Endothelial cell of umbilical vein (primary cell): Measurements from ENCODE around the gene ACO2. TPM values are rescaled to one million over a fixed set of nuclear protein-coding genes. Genes with fewer than 3 reads are reported as not detected.

ENCODE experiments used
- BruUV-seq: library from RNA; stranded (reverse); fragments of 400-500 nt; replicated peaks from 2 replicates; lab custom pipeline; 2021; lab: Mats Ljungman, UMichigan
- CTCF ChIA-PET: fragments of 300-600, 350-600 bp; sonication (Branson Sonifier 250); formaldehyde crosslinking; loops from one replicate; lab custom pipeline; 2021; ENCODE audit warnings: antibody characterized with exemption, inconsistent platforms; lab: Charles Lee
- POLR2A ChIA-PET: fragments of 300-600, 350-600 bp; sonication (Branson Sonifier 250); formaldehyde crosslinking; loops from one replicate; lab custom pipeline; 2021; ENCODE audit warnings: antibody characterized with exemption, inconsistent platforms; lab: Charles Lee
- DNase-seq: peaks from one replicate; pipeline ENCODE4 v3.0.0-alpha.2; 2011; ENCODE audit warnings: low read depth, low spot score
- FAIRE-seq: peaks from 2 replicates; lab custom pipeline; 2011; peaks lifted over from hg19 to GRCh38; lab: Jason Lieb, UNC
- H2AFZ ChIP-seq: 2 replicates; pipeline ENCODE4 v1.6.0; 2012; ENCODE audit warnings: low read depth, low read length, control low read depth, inconsistent platforms
- H3K27ac ChIP-seq: 2 replicates; pipeline ENCODE4 v1.5.1; 2011; ENCODE audit warnings: low read depth, mild to moderate bottlenecking, control low read depth, low read length, moderate library complexity; ENCODE audit not compliant: insufficient read depth
- H3K27me3 ChIP-seq, 2 experiments: 2 replicates each; pipeline versions ENCODE4 v1.6.0 to v1.6.1; 2011; ENCODE audit warnings: low read length in 2 of 2, mixed read lengths in 1 of 2; ENCODE audit not compliant: control insufficient read depth in 2 of 2, insufficient read depth in 2 of 2
- H3K36me3 ChIP-seq, 2 experiments: 2 replicates in 1 of 2; 3 replicates in 1 of 2; pipeline ENCODE4 v1.5.1; 2011; ENCODE audit warnings: low read length in 2 of 2, mild to moderate bottlenecking in 1 of 2, moderate library complexity in 1 of 2; ENCODE audit not compliant: control insufficient read depth in 2 of 2, insufficient read depth in 2 of 2; ENCODE audit errors: extremely low read depth in 1 of 2
- H3K4me1 ChIP-seq: 3 replicates; pipeline ENCODE4 v1.5.1; 2011; ENCODE audit warnings: mild to moderate bottlenecking, low read length; ENCODE audit not compliant: control insufficient read depth, insufficient read depth; ENCODE audit errors: extremely low read depth
- H3K4me2 ChIP-seq: 2 replicates; pipeline ENCODE4 v1.6.1; 2011; ENCODE audit warnings: low read length, control low read depth, mixed read lengths; ENCODE audit not compliant: insufficient read depth
- H3K4me3 ChIP-seq, 3 experiments: fragments of 200-600 bp in 1 of 3; sonication (generic), shearing (Covaris generic) in 1 of 3; replicated peaks in 1 of 3; 2 replicates each; pipeline ENCODE4 v1.5.1; 2011 to 2016; ENCODE audit warnings: control low read depth in 3 of 3, low read length in 3 of 3, mild to moderate bottlenecking in 2 of 3, inconsistent platforms in 1 of 3, low read depth in 1 of 3, moderate library complexity in 1 of 3; ENCODE audit not compliant: insufficient read depth in 1 of 3
- H3K79me2 ChIP-seq: 2 replicates; pipeline ENCODE4 v1.6.0; 2012; ENCODE audit warnings: low read length, inconsistent platforms; ENCODE audit not compliant: control insufficient read depth, insufficient read depth
- H3K9ac ChIP-seq: replicated peaks from 2 replicates; pipeline ENCODE3; 2011; ENCODE audit warnings: low read length, control low read depth; ENCODE audit not compliant: insufficient read depth; ENCODE audit errors: extremely low read depth
- H3K9me1 ChIP-seq: replicated peaks from 3 replicates; pipeline ENCODE4 v1.6.0; 2011; ENCODE audit warnings: mild to moderate bottlenecking, low read length; ENCODE audit not compliant: control insufficient read depth, insufficient read depth; ENCODE audit errors: extremely low read depth
- H3K9me3 ChIP-seq: replicated peaks from 2 replicates; pipeline ENCODE4 v1.5.1; 2012; ENCODE audit warnings: low read length, inconsistent platforms; ENCODE audit not compliant: control insufficient read depth, insufficient read depth
- H4K20me1 ChIP-seq: replicated peaks from 2 replicates; pipeline ENCODE3; 2011; ENCODE audit warnings: mild to moderate bottlenecking, low read length; ENCODE audit not compliant: control insufficient read depth, insufficient read depth; ENCODE audit errors: extremely low read depth
- CTCF ChIP-seq, 2 donors: IDR thresholded peaks; 1 replicate in 1 of 2; 2 replicates in 1 of 2; pipeline ENCODE4 v1.5.1; 2011; ENCODE audit warnings: low read length in 2 of 2, mild to moderate bottlenecking in 2 of 2, moderate library complexity in 2 of 2, control low read depth in 1 of 2, inconsistent platforms in 1 of 2, low read depth in 1 of 2; ENCODE audit not compliant: insufficient read depth in 1 of 2; ENCODE audit errors: extremely low read depth in 1 of 2
- EZH2 ChIP-seq: IDR thresholded peaks from 2 replicates; pipeline ENCODE4 v1.6.1; 2012; ENCODE audit warnings: borderline replicate concordance, low read depth, mild to moderate bottlenecking, moderate library complexity, low read length, inconsistent platforms; ENCODE audit not compliant: severe bottlenecking
- FOS ChIP-seq: IDR thresholded peaks from 2 replicates; pipeline ENCODE4 v1.6.1; 2011; ENCODE audit warnings: mild to moderate bottlenecking, low read length, moderate library complexity, borderline replicate concordance; ENCODE audit not compliant: insufficient read depth
- GATA2 ChIP-seq: IDR thresholded peaks from 2 replicates; pipeline ENCODE4 v1.7.0; 2011; ENCODE audit warnings: low read depth, mild to moderate bottlenecking, moderate library complexity, mixed read lengths, low read length; ENCODE audit not compliant: insufficient read length, insufficient read depth
- JUN ChIP-seq: IDR thresholded peaks from 2 replicates; pipeline ENCODE4 v1.6.1; 2011; ENCODE audit warnings: borderline replicate concordance, low read depth; ENCODE audit not compliant: insufficient read length, insufficient read depth
- MAX ChIP-seq: IDR thresholded peaks from 2 replicates; pipeline ENCODE4 v1.6.1; 2011; ENCODE audit not compliant: insufficient read depth, insufficient read length
- MYC ChIP-seq: IDR thresholded peaks from one replicate; pipeline ENCODE4 v1.6.1; 2011; ENCODE audit warnings: mild to moderate bottlenecking, low read depth, low read length
- POLR2A ChIP-seq: IDR thresholded peaks from 2 replicates; pipeline ENCODE4 v1.6.1; 2012; ENCODE audit warnings: low read depth, mild to moderate bottlenecking, control low read depth, low read length
- POLR2AphosphoS5 ChIP-seq: IDR thresholded peaks from 2 replicates; pipeline ENCODE4 v1.6.1; 2012; ENCODE audit warnings: low read depth, mild to moderate bottlenecking, control low read depth, low read length, moderate library complexity; ENCODE audit not compliant: insufficient read depth
- dilution Hi-C: fragments of 300-500 bp; cut with MboI; formaldehyde crosslinking; loops from one replicate; pipeline ENCODE4 v1.15.0; 2019; ENCODE audit warnings: low sequenced_read_pairs; ENCODE audit not compliant: extremely low pct_ligation_motif_present
- intact Hi-C: fragments of 100-400 bp; cut with micrococcal nuclease; formaldehyde crosslinking; loops from one replicate; pipeline ENCODE4 v1.10.0; 2022
- polyA plus RNA-seq, 4 experiments: library from polyadenylated mRNA; depleted of rRNA in 3 of 4; stranded (reverse) in 3 of 4; unstranded in 1 of 4; fragments of >200 nt; gene quantifications; 2 replicates each; pipeline versions ENCODE4 v1.2.1 to v1.2.3, GENCODE V29; 2011 to 2012; ENCODE audit warnings: missing spikeins in 1 of 4
- total RNA-seq: library from RNA; stranded (reverse); gene quantifications from 2 replicates; pipeline ENCODE4 v1.2.3, GENCODE V29; 2021

ACO2 gene
- total and polyA plus RNA-seq, 2 donors (not counting 3 experiments of a cell fraction or from before 2014, with no cell fraction given) = 63.8 to 79.7 TPM

DNA sequence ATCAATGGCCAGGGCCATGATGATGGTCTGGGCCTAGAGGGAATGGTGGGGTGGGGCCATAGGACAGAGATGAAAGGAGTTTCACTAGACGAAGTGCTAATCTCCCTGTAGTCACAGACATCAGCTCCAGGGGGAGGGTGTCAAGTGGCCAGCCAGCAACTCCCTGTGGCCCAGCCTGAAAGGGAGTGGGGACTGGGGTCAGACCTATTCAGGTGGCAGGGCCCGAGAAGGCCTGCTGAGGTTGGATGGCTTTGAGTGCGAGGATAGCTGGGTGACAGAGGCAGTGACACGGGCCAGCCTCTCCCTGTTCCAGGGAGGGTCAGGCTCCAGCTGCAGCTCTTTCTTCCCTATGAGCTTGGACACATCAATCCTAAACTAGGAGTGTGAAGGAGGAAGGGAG, 33.4 kb upstream of the ACO2 start:
- FAIRE-seq (no peak), DNase-seq (no peak)
- H3K36me3 ChIP-seq = peaks cover 6 to 42% of the 10 kb centered on the region in 2 experiments
- H3K9me1 ChIP-seq = no peaks in the 10 kb centered on the region
- dilution Hi-C loops (no loop called here), intact Hi-C loops (no loop called here)
- no peak overlapping the region for H3K4me3 ChIP-seq
- ChIA-PET CTCF (no interaction called here), POLR2A (no interaction called here)
- no peak overlapping the region for H3K9ac ChIP-seq
- no peaks in the 10 kb centered on the region for H3K9me3 ChIP-seq
- H3K27me3 ChIP-seq = no peaks in the 10 kb centered on the region
- BruUV-seq = TSS peak; percentile 13
- no peak for TF ChIP-seq MYC
- peaks cover 50% of the 10 kb centered on the region for H3K79me2 ChIP-seq
- no peak overlapping the region for H3K4me2 ChIP-seq
- no peak overlapping the region for H3K27ac ChIP-seq
- H4K20me1 ChIP-seq = no peaks in the 10 kb centered on the region
- H2AFZ ChIP-seq = no peak overlapping the region
- no peaks in the 10 kb centered on the region for H3K4me1 ChIP-seq

DNA sequence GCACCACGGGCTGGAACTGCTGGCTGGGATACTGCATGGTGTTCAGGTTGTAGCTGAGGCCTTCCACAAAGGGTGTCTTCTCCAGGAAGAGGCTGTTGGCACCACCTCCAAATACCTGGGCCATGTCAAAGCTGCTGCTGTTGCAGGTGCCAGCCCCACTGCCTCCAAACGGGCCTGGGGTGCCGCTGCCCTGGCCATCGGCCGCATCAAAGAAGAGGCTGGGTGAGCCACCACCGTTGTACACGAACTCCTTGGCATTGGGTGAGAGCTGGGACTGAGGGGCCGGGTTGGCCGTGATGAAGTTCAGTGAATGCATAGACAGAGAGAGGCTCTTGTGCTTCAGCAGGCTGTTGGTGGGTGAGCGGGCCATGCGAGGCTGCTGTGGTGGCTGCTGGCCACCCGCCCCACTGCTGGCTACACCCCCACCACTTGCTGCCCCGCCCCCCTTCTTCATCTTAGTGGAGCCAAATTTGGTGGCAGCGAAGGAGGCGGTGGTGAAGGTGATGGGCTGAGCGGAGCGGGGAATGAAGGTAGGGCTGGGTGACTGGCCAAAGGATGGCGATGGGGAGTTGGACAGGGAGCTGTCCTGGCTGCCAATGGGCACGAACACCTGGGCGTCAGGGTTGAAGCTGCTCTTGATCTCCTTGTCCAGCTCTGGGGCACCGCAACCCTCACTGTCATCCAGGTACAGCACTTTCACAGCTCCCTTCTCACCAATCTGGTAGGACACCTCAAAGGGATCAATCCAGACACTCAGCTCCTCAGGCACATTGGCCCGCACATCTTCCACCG, 32.4 kb upstream of the ACO2 start:
- dilution Hi-C loops = no loop called here
- no peaks in the 10 kb centered on the region for H3K9me1 ChIP-seq
- no peaks in the 10 kb centered on the region for H3K4me1 ChIP-seq
- H3K79me2 ChIP-seq = peaks cover 57% of the 10 kb centered on the region
- H3K36me3 ChIP-seq = peaks cover 6 to 41% of the 10 kb centered on the region in 2 experiments
- POLR2A ChIA-PET = interaction anchor here (1.2 kb wide), 1 partner anchor 10 kb away, joined by 4 read pairs; the partner anchor contains the start of gene TOB2
- no peaks in the 10 kb centered on the region for H3K9me3 ChIP-seq
- H3K4me2 ChIP-seq = no peak overlapping the region
- no TSS peak for BruUV-seq
- H2AFZ ChIP-seq = no peak overlapping the region
- DNase-seq (no peak), FAIRE-seq (no peak)
- no peaks in the 10 kb centered on the region for H4K20me1 ChIP-seq
- intact Hi-C loops = no loop called here
- CTCF ChIA-PET = no interaction called here
- no peak overlapping the region for H3K27ac ChIP-seq
- no peak for TF ChIP-seq POLR2AphosphoS5
- TF ChIP-seq MAX = no peak
- TF ChIP-seq CTCF (IDR thresholded peaks at IDR 0.05; ENCODE audit: extremely low read depth in 1 of 2, insufficient read depth in 1 of 2, low read depth in 1 of 2, low read length in 2 of 2) = no peak
- no peak for TF ChIP-seq GATA2
- TF ChIP-seq EZH2 = no peak
- TF ChIP-seq JUN = no peak
- TF ChIP-seq POLR2A = no peak
- TF ChIP-seq FOS = no peak
- TF ChIP-seq MYC = no peak
- H3K9ac ChIP-seq = no peak overlapping the region
- H3K27me3 ChIP-seq = no peaks in the 10 kb centered on the region
- no peak overlapping the region for H3K4me3 ChIP-seq
